MG63 (cell line): ENCODE data around the gene PPP1R9B. TPM values are rescaled to one million over a fixed set of nuclear protein-coding genes. Genes with fewer than 3 reads are reported as not detected.

Experiments
- DNase-seq: peaks from one replicate; pipeline ENCODE4 v3.0.0-alpha.2; 2020
- H3K27me3 ChIP-seq: fragments of 250-450 bp; sonication (Bioruptor Pico); 2 replicates; pipeline ENCODE4 v1.5.1; 2020; ENCODE audit warnings: mild to moderate bottlenecking, moderate library complexity
- H3K36me3 ChIP-seq: fragments of 250-450 bp; sonication (Bioruptor Pico); 2 replicates; pipeline ENCODE4 v1.5.1; 2020; ENCODE audit warnings: mild to moderate bottlenecking, moderate library complexity
- H3K4me3 ChIP-seq: fragments of 250-450 bp; sonication (Bioruptor Pico); 2 replicates; pipeline ENCODE4 v1.5.1; 2020; ENCODE audit warnings: mild to moderate bottlenecking, moderate library complexity
- H3K9me3 ChIP-seq: fragments of 250-450 bp; sonication (Bioruptor Pico); 2 replicates; pipeline ENCODE4 v1.5.1; 2020; ENCODE audit warnings: mild to moderate bottlenecking, moderate library complexity
- total RNA-seq: library from RNA; depleted of rRNA; stranded (reverse); fragments of >200 nt; shearing (Covaris generic); gene quantifications from 2 replicates; pipeline ENCODE4 v1.2.3, GENCODE V29; 2014; ENCODE audit warnings: low replicate concordance

Gene PPP1R9B
- total RNA-seq, 1 experiment from 2014 or later, result 68.2 TPM

GRCh38 chr17:50151937-50152547, 1.6 kb upstream of the PPP1R9B start:
- Histone ChIP-seq H3K9me3 (no peaks in the 10 kb centered on the region), H3K4me3 (peak overlapping the region; percentile 65), H3K27me3 (no peaks in the 10 kb centered on the region), H3K36me3 (peaks cover 22% of the 10 kb centered on the region)
- DNase-seq, result peak; percentile 97

DNA sequence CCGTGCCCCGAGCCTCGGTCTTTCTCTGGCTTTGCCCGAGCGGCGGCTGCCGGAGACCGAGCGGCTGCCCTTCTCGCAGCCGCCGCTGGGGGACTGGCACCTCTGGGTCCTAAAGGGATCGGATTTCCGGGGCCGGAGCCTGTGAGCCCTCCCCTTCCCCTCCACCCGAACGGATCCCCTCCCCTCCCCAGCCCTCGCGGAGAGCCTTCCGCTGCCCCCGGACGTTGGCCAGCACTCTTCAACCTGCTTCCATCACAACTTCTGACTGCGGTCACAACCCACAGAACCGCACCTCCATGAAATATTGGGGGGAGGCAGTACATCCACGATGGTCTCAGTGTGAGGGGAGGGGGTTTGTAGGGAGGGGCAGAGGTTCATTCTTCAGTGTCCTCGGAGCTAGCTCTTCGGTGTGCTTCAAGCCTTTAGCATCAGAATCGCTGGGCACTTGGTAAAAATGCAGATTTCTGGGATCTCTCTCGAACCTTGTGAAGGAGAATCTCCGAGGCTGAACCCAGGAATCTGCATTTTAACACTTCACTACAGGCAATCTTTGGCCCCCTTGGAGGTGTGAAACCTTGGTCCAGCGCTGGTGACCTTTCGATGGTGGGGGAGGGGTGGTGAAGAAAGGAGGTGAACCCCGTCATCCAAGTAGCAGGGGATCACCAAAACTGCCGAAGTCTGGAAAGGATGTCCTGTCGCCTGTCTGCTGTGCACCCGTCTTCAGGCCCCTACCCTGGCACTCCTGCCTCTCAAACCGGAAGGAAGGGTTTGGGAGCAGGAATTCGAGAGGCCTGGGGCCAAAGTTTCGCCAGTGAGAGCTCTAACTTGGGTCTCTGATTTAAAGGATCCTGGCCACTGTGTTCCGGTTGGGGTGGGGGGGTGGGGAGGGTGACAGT, 812 bp upstream of the PPP1R9B start:
- no peaks in the 10 kb centered on the region for H3K27me3 ChIP-seq
- peak; percentile 96 for DNase-seq

DNA sequence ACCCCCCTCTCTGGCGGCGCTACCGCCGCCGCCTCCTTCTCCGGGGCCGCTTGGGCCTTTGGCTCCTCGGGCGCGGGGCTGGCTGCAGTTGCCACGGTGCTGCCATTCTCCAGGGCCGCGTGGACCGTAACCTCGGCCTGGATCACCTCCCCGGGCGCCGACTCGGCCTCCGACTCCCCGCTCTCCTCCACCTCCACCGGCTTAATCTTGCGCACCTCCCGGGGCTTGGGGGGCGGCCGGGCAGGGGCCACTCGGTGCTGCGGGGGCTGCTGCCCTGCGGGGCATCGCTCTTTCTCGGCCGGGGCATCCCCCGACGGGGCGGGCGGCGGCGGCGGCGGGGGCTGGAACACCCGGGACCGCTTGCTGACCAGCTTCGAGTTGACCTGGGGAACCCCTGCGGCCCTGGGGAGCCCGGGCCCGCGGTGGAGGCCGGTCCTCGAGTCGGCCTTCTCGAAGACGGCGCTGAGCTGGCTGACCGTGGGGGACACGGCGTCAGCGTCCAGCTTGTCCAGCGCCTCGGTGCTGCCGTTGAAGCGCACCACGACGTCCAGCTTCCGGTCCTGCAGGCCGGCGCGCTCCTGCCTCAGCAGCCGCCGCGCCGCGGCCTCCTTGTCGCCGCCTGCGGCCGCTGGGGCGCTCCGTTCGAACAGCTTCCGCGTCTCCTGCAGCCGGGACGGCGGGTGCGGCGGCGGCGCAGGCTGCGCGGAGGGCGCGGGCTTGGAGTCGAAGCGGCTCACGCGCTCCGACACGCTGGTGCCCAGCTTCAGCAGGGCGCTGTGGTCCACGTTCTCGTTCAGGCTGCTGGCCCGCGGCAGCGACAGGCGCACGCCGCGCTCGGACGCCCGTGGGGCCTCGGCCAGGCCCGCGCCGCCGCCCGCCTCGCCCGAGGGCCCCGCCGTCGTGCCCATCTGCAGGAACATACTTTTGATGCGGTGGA, 792 bp downstream of the PPP1R9B start:
- H3K27me3 ChIP-seq, result no peaks in the 10 kb centered on the region
- no peaks in the 10 kb centered on the region for H3K9me3 ChIP-seq
- peak overlapping the region; percentile 65 for H3K4me3 ChIP-seq
- H3K36me3 ChIP-seq, result peaks cover 44% of the 10 kb centered on the region
- DNase-seq, result peak; percentile 44

More for the DNA sequence above, 812 bp upstream of the PPP1R9B start:
- Histone ChIP-seq H3K4me3 (peak overlapping the region; percentile 65), H3K9me3 (no peaks in the 10 kb centered on the region), H3K36me3 (peaks cover 29% of the 10 kb centered on the region)

- Histone ChIP-seq H3K9me3 (no peaks in the 10 kb centered on the region), H3K27me3 (no peaks in the 10 kb centered on the region), H3K4me3 (peak overlapping the region; percentile 65), H3K36me3 (peaks cover 50% of the 10 kb centered on the region)
- no peak for DNase-seq
Measured at GRCh38 chr17:50149091-50149416, 1.4 kb downstream of the PPP1R9B start.

- DNase-seq, result peak; percentile 75
Measured at GRCh38 chr17:50148226-50149090, 2.0 kb downstream of the PPP1R9B start.

GRCh38 chr17:50147841-50148225, 2.6 kb downstream of the PPP1R9B start:
- peak; percentile 42 for DNase-seq

More at GRCh38 chr17:50148226-50149090, 2.0 kb downstream of the PPP1R9B start:
- Histone ChIP-seq H3K4me3 (peak overlapping the region; percentile 65), H3K27me3 (no peaks in the 10 kb centered on the region), H3K36me3 (peaks cover 56% of the 10 kb centered on the region), H3K9me3 (no peaks in the 10 kb centered on the region)

GRCh38 chr17:50146927-50147665, 3.4 kb downstream of the PPP1R9B start:
- DNase-seq, result no peak
- no peaks in the 10 kb centered on the region for H3K9me3 ChIP-seq
- peaks cover 69% of the 10 kb centered on the region for H3K36me3 ChIP-seq
- peak overlapping the region; percentile 65 for H3K4me3 ChIP-seq
- no peaks in the 10 kb centered on the region for H3K27me3 ChIP-seq

More at GRCh38 chr17:50147841-50148225, 2.6 kb downstream of the PPP1R9B start:
- no peaks in the 10 kb centered on the region for H3K27me3 ChIP-seq
- peak overlapping the region; percentile 65 for H3K4me3 ChIP-seq
- H3K36me3 ChIP-seq, result peaks cover 62% of the 10 kb centered on the region
- H3K9me3 ChIP-seq, result no peaks in the 10 kb centered on the region

DNA sequence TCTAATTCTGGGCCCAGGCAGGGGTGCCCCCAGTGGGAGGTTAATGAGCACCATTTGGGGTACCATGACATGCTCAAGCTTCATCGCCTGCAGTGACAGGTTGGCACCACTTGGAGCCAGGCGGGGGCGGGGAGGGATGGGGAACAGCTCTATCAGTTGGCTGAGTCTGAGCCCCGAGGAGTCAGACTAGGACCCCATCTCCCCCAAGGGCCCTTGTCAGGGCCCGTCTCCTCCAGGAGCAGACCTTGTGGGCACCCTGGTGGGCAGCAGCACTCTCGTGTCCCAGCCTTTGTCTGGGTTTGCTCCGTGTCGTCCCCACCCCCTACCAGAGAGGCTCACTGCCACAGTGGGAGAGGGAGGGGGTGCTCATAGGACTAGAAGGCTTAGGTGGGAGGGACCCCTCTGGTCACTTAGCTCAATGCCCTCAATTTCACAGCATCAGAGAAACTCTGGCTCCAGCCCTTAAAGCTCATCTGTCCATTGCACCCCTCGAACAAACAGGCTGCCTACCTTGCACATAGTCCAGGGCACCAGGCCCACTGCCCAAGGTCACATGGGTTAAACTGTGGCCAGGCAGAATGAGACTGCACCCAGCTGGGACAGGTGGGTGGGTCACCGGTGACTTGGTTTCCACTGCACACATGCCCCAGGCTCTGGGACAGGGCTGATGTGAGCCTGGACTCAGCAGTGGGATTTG, 4.1 kb downstream of the PPP1R9B start:
- no peak for DNase-seq
- no peak overlapping the region for H3K4me3 ChIP-seq
- H3K9me3 ChIP-seq, result no peaks in the 10 kb centered on the region
- peaks cover 75% of the 10 kb centered on the region for H3K36me3 ChIP-seq
- H3K27me3 ChIP-seq, result no peaks in the 10 kb centered on the region

DNA sequence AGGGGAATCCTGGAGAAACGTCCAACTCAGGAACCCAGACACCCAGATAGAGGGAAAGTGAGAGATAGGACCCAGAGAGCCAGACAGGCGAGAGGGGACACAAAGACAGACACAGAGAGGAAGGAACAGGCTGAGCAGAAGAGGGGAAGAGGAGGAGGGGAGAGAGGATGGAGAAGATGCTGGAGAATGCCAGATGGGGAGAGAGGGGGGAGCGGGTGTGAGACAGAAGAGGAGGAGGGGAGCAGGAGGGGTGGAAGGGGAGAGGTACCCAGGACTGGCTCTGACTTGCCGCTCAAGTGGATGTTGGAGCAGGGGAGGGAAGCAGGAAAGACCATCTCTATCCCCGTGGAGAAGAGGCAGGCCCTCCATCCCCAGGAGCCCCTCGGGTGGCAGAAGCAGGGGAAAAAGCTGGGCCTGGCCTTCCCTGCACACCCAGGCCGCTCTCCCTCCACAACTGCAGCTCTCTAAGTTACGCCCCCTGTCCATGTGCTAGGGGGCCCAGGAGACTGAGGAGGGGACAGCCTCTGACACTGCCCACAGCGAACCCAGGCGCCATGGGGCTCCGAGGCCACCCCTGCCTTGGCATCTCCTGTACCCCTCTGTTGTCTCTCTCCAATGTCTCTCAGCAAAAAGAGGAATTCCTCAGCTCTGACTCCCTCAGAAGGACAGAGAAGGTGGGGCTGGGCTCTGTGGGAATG, 4.8 kb downstream of the PPP1R9B start:
- H3K9me3 ChIP-seq, result no peaks in the 10 kb centered on the region
- no peaks in the 10 kb centered on the region for H3K27me3 ChIP-seq
- H3K36me3 ChIP-seq, result peaks cover 81% of the 10 kb centered on the region
- H3K4me3 ChIP-seq, result no peak overlapping the region
- no peak for DNase-seq

DNA sequence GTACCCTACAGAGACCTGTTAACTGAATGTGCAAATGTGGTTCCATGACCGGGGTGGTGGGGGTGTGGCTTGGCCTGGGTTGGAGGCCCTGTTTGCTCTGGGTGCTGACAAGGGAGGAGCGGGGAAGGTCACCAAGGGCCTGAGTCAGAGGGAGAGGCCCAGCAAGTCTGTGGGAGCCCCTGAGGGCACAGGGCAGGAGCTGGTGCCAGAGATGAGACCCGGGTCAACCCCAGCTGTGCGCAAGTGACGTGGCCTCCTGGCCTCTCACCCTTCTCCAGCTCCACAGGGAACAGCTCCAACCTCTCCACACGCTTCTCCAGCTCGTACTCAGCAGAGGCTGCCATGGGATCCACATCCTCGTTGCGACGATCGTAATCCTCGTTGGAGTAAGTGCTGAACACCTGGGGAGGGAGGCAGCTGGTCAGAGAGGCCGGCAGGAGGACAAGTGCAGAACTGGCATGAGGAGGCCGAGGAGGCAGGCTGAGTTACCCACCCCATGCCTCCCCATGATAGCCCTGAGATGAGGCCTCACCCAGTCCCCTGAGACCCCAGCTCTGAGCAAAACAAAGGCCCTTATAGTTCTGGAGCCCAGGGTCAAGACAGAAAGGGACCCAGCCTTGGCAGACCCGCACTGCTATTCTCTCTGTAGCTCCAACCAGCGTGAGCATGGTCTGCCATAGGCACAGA, 5.5 kb downstream of the PPP1R9B start:
- Histone ChIP-seq H3K27me3 (no peaks in the 10 kb centered on the region), H3K9me3 (no peaks in the 10 kb centered on the region), H3K4me3 (no peak overlapping the region), H3K36me3 (peaks cover 88% of the 10 kb centered on the region)
- no peak for DNase-seq

- Histone ChIP-seq H3K27me3 (no peaks in the 10 kb centered on the region), H3K36me3 (peaks cover 94% of the 10 kb centered on the region), H3K4me3 (no peak overlapping the region), H3K9me3 (no peaks in the 10 kb centered on the region)
- no peak for DNase-seq
Measured at GRCh38 chr17:50144355-50144754, 6.1 kb downstream of the PPP1R9B start.

DNA sequence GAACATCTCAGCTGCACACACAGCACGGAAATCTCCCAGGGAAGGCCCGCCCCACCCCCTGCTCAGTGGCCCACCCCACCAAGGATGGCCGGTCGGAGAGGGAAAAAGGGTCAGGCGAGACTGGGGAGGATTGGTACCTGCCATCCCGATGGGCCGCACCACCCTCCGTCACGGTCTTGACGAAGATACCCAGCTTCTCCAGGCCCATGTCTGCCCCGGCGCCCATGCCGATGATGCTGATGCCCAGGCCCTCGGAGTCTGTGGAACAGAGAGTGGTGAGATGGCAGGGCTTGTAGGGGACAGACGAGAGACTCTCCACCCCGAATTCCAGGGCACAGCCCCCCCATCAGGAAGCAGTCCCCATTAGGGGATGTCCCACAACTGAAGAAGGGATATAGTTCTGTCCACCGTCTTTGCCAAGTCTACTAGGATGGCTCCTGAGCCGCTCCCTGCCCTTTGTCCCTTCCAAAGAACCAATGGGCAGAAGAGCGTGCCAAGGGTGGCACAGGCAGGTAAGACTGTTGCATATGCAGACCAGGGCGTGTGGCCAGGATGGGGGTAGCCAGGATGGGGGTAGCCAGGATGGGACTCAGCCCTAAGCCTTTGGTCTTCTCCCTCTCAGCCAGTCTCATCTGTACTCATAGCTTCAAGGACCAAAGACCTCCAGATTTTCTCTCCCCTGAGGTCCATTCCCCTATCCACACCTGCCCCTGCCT, 6.9 kb downstream of the PPP1R9B start:
- H3K36me3 ChIP-seq, result peaks cover 96% of the 10 kb centered on the region
- no peak overlapping the region for H3K4me3 ChIP-seq
- no peak for DNase-seq
- no peaks in the 10 kb centered on the region for H3K9me3 ChIP-seq
- H3K27me3 ChIP-seq, result no peaks in the 10 kb centered on the region

DNA sequence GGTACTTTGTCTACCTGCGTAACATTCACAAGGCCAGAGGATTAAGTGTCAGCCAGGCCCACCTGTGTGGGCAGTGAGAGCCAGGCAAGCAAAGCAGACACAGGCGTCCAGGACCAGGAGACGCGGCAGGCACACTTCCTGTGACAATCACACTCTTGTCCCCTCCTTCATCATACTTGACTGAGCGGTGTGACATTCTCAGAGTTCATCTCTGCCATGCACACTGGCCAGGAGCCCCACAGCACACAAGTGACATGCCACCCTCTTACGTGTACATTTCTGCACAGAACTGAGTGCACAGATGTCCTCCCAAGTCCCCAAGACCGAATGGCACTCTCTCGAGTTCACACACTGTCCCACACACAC, 8.7 kb downstream of the PPP1R9B start:
- H3K4me3 ChIP-seq, result no peak overlapping the region
- no peaks in the 10 kb centered on the region for H3K9me3 ChIP-seq
- no peaks in the 10 kb centered on the region for H3K27me3 ChIP-seq
- H3K36me3 ChIP-seq, result peaks cover 96% of the 10 kb centered on the region
- no peak for DNase-seq
